ENCODE measurements around the gene MYLIP. TPM values are rescaled to one million over a fixed set of nuclear protein-coding genes. Genes with fewer than 3 reads are reported as not detected.
A peak's percentile ranks its signal among the peaks of the same experiment; 100 is the strongest.

Gene MYLIP
- total and polyA plus RNA-seq, 2 experiments from 2014 or later, result 26.7 to 33.8 TPM

- no peaks in the 10 kb centered on the region; the same call in 2 of the 3 replicates for H3K9me3 Mint-ChIP-seq
- H3K4me1 ChIP-seq (ENCODE audit: insufficient read depth), result peaks cover 14% of the 10 kb centered on the region; the same call in 1 of the 2 replicates
- no peaks in the 10 kb centered on the region for H3K9me2 ChIP-seq (ENCODE audit: insufficient read depth)
- peak overlapping the region; percentile 60 for H3K27ac Mint-ChIP-seq
- H3K27me3 Mint-ChIP-seq (ENCODE audit: insufficient read depth, low read depth, poor library complexity), result no peaks in the 10 kb centered on the region
- H4K20me1 ChIP-seq (replicated peaks; ENCODE audit: insufficient read depth), result no peaks in the 10 kb centered on the region
- H3K4me3 ChIP-seq, result no peak overlapping the region
- H3K27ac ChIP-seq (ENCODE audit: low read depth), result 0 out of 2 replicates have a peak overlapping the region, but pooled peaks have one; percentile 22
- 0 out of 3 replicates have a peak overlapping the region, but pooled peaks have one; percentile 20 for H3K4me3 Mint-ChIP-seq
- DNase-seq (ENCODE audit: low spot score) (no peak), ATAC-seq (peak; percentile 68; the same call in 2 of the 3 replicates)
- H3K27me3 ChIP-seq (ENCODE audit: insufficient read depth), result no peaks in the 10 kb centered on the region
- H3K79me2 ChIP-seq (replicated peaks; ENCODE audit: insufficient read depth), result no peaks in the 10 kb centered on the region
- TF ChIP-seq JUNB (IDR thresholded peaks at IDR 0.05; ENCODE audit: unreplicated experiment) (no peak), ZNF331 (CRISPR knock-in tag; IDR thresholded peaks at IDR 0.05; ENCODE audit: low read depth) (no peak), NANOG (IDR thresholded peaks at IDR 0.05; ENCODE audit: borderline replicate concordance) (no peak), STAT1 (IDR thresholded peaks at IDR 0.05; ENCODE audit: unreplicated experiment) (no peak), EZH2phosphoT487 (IDR thresholded peaks at IDR 0.05; ENCODE audit: unreplicated experiment) (no peak), CTCF (conservative IDR thresholded peaks at IDR 0.05; ENCODE audit: low read depth in 2 of 2) (no peak), EZH2 (IDR thresholded peaks at IDR 0.05; ENCODE audit: low read depth, unreplicated experiment) (no peak), POLR2AphosphoS5 (IDR thresholded peaks at IDR 0.05; ENCODE audit: low read depth) (no peak), CREB1 (CRISPR knock-in tag; IDR thresholded peaks at IDR 0.05; ENCODE audit: low read depth) (no peak), ZNF114 (CRISPR knock-in tag; IDR thresholded peaks at IDR 0.05) (no peak), ZNF462 (CRISPR knock-in tag; IDR thresholded peaks at IDR 0.05) (no peak)
- TF ChIP-seq, protein P1, sequence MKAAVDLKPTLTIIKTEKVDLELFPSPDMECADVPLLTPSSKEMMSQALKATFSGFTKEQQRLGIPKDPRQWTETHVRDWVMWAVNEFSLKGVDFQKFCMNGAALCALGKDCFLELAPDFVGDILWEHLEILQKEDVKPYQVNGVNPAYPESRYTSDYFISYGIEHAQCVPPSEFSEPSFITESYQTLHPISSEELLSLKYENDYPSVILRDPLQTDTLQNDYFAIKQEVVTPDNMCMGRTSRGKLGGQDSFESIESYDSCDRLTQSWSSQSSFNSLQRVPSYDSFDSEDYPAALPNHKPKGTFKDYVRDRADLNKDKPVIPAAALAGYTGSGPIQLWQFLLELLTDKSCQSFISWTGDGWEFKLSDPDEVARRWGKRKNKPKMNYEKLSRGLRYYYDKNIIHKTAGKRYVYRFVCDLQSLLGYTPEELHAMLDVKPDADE (IDR thresholded peaks at IDR 0.05), result no peak
- TF ChIP-seq, protein P2, sequence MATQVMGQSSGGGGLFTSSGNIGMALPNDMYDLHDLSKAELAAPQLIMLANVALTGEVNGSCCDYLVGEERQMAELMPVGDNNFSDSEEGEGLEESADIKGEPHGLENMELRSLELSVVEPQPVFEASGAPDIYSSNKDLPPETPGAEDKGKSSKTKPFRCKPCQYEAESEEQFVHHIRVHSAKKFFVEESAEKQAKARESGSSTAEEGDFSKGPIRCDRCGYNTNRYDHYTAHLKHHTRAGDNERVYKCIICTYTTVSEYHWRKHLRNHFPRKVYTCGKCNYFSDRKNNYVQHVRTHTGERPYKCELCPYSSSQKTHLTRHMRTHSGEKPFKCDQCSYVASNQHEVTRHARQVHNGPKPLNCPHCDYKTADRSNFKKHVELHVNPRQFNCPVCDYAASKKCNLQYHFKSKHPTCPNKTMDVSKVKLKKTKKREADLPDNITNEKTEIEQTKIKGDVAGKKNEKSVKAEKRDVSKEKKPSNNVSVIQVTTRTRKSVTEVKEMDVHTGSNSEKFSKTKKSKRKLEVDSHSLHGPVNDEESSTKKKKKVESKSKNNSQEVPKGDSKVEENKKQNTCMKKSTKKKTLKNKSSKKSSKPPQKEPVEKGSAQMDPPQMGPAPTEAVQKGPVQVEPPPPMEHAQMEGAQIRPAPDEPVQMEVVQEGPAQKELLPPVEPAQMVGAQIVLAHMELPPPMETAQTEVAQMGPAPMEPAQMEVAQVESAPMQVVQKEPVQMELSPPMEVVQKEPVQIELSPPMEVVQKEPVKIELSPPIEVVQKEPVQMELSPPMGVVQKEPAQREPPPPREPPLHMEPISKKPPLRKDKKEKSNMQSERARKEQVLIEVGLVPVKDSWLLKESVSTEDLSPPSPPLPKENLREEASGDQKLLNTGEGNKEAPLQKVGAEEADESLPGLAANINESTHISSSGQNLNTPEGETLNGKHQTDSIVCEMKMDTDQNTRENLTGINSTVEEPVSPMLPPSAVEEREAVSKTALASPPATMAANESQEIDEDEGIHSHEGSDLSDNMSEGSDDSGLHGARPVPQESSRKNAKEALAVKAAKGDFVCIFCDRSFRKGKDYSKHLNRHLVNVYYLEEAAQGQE (IDR thresholded peaks at IDR 0.05; ENCODE audit: unreplicated experiment), result no peak
- H2AFZ ChIP-seq, result peak overlapping the region; percentile 78
- H3F3A ChIP-seq (replicated peaks; ENCODE audit: low read depth), result no peaks in the 10 kb centered on the region
- no peaks in the 10 kb centered on the region for H3K36me3 ChIP-seq (ENCODE audit: insufficient read depth)
- peak overlapping the region; percentile 59; the same call in 1 of the 2 replicates for H3K4me2 ChIP-seq
- H3K4me1 Mint-ChIP-seq, result peaks cover 11% of the 10 kb centered on the region
- H3K36me3 Mint-ChIP-seq (ENCODE audit: low read depth), result no peaks in the 10 kb centered on the region
Observed at GRCh38 chr6:16174416-16175078, 45.7 kb downstream of the MYLIP start.
